HG03575 (cell line): ENCODE measurements around the gene CDC42BPA.
"Not testable (repeated sequence)": the region's sequence is repeated elsewhere in the genome, so short reads cannot be mapped to it uniquely, and the experiment has no call there.

Experiments
- ATAC-seq: cut with Tn5 transposase; IDR thresholded peaks from one replicate; pipeline ENCODE4 v1.9.1; 2021; ENCODE audit not compliant: unreplicated experiment, insufficient number of reproducible peaks, low FRiP score; ENCODE audit errors: extremely low read depth

Gene CDC42BPA

DNA sequence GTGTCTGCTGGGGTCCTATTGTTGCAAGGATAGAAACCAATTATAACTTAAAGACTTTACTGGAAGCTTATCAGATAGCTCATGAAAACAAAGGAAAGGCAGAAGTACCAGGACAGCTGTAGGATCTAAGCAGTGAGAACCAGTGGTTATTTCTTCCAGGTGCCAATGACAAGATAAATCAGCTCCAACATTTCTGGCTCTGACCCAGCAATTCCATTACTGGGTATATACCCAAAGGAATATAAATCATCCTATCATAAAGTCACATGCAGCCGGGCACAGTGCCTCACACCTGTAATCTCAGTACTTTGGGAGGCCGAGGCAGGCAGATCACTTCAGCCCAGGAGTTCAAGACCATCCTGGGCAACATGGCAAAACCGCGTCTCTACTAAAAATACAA is 17.8 kb upstream of the CDC42BPA start:
- not testable (repeated sequence) for ATAC-seq

DNA sequence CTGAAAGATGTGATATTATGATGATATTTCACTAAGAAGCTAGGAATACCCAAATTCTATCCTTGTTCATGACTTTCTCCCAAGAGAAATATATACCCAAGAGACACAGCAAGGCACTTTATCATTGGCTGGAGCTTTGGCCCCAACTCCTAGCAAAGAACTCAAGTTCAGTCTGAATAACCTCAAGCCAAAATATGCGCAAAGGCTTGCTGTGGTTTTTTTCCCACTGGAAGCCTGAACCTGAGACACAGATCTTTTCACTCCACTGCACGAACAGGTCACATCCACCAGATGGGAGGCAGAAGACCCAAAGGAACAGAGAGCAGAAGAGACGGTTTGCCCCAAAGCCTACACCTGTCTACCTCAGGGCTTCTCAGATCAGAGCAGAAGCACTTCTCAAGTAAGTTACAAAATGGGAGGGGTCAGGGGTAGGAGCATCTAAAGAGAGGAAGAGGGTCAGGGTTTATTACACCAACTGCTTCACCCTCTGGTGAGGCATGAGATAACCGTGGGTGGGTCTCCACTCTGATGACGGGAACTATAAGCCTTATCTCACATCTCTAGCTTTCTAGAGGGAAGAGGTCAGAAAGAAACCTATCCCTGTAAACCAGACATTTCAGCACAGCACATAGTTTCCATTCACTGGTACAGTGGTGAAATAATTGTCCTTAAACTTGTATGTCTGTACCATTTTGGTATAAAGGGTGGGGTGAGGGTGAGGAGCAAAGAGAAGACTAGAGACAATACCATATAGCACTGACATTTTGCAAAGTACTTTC is 17.1 kb upstream of the CDC42BPA start:
- no peak for ATAC-seq

DNA sequence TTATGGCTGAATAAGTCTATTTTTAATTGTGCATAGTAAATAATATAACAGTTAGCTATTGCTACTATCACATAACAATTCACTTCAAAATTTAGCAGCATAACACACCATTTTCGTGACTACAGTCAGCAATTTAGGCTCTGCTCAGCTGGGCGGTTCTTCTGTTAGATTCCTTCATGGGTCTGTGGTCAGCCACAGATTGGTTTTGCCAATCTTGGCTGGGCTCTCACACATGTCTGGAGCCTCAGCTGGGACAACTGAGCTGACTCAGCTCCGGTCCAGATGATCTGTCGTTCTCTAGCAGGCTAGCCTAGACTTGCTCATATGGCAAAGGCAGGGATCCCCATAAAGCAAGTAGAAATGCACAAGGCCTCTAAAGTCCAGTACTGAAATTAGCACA is 15.1 kb upstream of the CDC42BPA start:
- no peak for ATAC-seq

DNA sequence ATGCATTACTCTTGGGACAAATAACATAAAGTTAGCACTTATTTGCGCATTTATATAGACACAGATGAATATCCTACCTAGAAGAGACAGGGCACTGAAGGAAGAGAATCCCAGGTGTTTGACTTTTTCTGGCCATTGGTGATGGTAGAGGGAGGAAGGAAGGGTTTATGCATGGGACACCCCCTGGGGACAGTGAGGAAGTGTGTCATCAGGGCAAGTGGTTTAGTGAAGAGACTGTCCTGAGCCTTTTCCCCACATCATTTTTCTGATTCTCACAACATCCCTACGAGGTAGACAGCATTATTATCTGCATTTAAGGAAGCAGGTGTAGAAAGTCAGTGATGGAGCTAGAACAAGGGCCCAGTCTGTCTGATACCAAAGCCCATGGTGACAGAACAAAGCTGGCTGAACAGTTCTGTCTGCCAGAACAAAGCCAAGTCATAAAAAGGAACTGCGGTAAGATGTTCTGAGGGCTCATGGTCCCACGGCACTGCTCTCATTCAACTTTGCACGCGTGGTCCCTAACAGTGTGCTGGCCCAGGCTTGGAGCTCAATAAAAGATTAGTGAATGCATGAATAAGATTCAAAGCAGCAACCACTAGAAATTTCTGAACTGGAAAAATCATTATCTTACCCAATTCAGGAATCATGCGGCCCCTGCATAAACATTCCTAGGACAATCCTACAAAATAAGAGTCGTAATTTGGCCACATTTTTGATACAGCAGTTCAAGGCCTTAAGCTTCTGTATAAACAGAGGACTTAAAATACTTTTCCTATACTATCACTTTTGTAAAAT is 12.2 kb upstream of the CDC42BPA start:
- ATAC-seq: no peak

DNA sequence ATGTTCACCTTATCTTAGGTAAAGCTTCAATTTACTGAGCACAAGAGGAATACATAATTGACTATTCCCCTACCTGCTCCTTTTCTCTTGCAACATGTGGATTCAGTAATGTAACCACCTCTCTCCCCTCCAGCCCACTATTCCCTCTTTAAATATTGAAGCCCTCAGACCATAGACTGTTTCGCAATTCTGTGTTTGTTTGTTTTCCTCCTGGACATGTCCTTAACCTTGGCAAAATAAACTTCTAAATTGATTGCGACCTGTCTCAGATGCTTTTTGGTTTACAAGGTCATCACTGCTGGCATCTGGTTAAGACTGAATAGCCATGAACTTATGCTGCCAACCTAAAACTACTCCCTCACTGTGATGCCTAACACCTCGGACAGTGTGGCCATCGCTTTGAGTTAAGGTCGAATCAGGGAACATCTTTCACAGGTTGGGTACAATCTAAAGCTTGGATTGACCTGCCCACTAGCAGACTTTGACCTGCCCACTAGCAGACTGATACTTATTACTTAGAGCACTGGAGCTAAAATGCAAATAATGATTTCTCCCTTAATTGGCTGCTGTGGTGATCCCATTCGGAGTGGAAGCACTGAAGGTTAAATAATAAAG is 10.2 kb upstream of the CDC42BPA start:
- no peak for ATAC-seq

DNA sequence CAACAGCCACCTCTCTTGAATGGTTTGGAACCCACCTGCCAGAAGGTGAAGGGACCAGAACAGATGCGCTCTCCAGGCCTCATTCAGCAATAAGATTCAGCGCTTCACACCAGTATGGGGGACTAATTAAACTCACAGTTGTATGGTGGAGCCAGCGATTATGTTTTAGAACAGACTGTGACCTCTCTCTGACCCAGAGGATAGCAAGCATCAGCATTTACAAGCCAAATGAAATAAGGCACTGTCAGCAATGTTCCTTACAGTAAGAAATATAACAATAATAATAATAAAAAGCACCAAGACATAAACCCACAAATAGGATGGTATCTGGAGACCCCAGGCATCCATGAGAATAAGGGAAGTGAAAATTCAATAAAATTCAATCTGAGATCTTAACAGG is 6.9 kb upstream of the CDC42BPA start:
- no peak for ATAC-seq

DNA sequence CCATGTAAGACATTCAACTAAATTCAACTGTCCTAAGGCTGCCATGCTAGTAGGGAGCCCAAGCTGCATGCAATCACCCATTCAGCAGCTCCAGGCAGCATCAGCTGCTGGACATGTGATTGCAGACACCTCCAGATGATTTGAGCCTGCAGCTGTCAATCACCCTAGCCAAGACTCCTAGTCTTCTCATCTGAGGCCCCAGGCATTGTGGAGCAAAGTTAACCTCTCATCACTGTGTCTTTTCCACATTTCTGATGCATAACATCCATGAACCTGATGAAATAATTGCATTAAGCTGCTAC is 5.6 kb upstream of the CDC42BPA start:
- no peak for ATAC-seq

DNA sequence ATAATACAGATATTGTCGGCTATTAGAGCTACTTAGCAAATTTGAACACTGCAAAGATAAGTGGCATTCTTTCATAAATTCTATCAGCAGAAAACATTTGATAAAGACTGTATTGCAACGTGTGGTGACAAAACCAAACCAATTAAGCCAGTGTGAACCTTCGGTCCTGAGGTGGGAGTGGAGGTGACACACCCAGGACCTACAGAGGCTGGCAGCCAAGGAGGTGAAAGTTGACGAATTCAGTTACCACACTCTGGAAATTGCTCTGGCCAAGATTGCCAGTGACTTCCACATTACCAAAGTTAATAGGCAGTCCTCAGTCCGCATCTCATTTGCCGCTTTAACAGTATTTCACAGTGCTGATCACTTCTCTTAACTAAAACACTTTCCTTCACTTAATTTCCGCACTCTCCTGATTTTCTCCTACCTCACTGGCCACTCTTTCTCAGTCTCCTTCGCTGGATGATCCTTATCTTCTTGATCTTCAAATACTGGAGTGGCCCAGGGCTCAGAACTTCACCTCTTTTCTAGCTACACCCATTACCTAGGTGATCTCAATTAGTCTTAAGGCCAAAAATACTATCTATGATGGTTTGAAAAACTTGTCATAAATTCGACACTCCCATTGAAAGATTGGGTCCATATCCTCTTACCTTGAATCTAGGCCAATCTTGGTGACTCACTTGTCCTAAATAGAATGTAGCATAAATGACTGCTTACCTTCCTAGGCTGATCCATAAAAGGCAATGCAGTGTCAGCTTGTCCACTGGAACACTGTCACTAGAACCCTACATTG is 5.1 kb upstream of the CDC42BPA start:
- no peak for ATAC-seq

DNA sequence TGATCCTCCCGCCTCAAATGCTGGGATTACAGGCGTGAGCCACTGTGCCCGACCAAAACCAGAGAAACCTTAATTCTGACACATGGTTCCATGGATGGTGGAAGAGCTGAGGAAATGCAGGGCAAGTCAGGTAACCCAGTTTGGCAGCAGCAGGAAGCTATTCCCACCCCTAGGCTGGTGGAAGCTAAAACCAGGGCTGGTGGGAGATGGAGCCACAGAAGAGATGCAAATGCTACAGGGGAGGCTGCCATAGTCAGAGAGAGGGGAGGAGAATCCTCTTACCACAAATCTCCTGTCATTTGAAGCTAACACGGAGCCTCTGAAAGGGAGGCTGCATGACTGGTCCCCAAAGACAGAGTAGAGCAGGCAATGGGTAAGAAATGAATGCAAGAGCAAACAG is 4.1 kb upstream of the CDC42BPA start:
- ATAC-seq: no peak

DNA sequence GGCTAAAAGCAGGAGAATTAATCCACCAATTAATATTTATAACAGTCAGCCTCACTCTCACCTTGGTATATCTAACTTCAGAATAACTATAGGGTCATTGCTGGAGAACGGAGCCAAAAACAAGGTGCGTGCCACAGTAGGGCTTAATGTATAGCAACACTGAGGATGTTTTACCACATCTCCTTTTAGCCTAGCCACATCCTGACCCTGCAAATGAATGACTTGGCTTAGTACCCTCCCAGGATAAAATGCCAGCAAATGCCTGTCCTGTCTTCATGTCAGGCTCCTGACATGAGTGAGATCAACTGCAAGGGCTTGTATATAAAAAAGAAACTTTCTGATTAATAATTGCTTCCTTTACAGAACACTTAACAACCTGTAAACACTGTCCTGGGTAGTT is 2.7 kb upstream of the CDC42BPA start:
- ATAC-seq: no peak

DNA sequence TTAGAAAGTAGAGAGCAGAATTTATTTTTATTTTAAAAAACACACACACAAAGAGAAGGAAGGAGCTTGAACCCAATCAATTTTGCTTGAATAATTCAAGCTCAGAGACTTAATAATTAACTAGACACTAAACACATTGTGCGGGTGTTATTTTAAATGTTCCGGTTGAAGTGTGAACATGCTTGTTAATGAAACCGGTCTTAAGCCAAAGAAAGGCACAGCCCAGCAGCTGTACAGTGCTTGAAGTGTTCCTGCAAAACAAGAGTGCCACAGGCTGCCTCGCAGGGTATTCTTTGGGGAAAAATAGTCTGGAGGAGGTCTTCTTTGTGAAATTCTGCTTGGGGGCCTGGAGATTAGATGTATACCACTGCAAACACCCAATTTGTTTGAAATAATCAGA is 2.2 kb upstream of the CDC42BPA start:
- no peak for ATAC-seq

DNA sequence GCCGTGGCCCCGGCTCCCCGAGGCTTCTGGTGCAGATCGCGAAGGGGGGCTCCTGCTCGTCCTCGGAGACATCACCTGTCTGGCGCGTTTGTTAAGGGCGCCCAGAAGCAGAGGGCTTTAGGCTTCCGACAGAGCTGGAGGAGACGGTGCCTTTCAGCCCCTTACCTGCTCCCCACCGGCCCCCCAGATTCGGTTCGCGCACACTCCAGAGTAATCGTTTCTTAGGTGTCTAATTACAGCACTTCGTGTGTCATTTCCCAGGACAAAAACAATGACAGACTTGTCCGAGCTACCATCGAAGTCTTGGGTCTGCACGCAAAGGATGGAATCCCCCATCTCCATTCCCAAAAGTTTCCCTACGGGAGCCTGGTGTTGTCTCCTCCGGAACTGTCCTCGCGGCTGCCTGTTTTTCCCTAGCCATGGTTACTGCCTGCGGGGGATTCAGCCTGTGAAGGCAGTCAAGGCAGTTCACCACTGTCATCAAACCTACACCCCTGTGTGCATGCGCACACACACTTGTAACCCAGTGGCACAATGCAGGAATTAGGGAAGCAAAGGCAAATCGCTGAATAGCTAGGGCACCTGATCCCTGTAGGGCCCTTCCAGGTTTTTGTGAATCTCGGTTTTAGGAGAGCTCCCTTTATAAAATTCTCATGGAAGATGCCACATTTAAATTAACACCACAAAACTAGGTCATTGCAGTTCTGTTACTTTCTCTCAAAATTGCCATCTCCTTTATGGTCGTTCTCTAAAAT is 738 bp upstream of the CDC42BPA start:
- no peak for ATAC-seq

DNA sequence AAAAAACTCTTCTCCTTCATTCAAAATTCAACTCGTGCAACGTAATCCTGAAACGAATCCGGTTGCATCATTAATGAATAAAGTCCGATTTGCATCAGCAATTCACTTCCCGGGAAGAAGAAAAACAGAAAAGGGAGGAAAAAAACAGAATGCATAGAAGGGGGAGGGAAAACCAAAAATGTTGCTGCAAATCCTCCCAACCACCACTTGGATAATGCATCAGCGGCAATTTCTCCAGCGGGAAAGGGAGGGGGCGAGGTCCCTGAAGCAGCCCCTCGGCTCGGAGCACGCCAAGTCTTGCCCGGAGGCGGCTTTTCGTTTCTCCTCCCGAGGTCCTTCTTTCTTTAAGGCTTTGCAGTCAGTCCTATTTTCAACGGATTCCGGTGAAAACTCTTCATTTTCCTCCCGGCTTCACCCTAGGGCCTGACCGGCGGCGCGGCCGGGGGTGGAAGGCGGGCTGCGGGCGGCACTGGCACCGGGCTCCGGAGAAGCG is 723 bp downstream of the CDC42BPA start:
- ATAC-seq: no peak

DNA sequence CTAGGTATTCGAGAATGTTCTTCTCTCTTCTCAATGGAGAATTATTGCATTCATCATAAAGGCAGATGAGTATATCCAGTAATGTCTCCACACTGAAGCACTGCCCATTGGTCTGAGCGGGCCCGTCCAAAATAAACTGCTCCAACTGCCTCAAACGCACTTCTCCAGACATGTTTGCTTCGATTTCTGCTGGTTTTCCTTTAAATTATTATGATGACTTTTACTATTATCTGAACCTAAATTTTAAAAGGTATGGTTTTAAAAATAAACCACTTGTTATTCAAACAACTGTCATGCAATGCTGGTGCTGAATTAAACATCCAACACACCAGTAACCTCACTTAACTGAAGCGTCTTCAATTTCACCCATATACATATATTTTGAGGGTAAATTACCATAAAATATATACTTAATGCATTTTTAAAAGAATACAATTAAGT is 1.3 kb downstream of the CDC42BPA start:
- ATAC-seq: no peak

DNA sequence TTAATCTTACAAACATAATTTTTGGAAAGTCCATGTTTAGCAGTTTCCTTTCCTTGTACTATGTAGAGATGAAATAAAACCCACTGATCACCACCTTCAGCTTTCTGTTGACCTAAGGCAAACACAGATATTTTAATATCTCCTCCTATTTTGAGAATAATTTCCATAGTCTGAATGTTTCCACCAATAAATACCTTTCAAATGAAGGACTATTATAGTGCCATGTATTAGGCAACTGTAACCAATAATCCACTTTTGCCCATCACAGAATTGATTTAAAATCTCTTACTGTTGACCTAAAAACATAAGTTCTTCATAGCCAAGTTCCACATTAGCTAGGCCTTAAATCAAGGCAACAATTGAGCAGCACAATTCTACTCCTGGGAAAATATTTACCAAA is 1.8 kb downstream of the CDC42BPA start:
- ATAC-seq: no peak

DNA sequence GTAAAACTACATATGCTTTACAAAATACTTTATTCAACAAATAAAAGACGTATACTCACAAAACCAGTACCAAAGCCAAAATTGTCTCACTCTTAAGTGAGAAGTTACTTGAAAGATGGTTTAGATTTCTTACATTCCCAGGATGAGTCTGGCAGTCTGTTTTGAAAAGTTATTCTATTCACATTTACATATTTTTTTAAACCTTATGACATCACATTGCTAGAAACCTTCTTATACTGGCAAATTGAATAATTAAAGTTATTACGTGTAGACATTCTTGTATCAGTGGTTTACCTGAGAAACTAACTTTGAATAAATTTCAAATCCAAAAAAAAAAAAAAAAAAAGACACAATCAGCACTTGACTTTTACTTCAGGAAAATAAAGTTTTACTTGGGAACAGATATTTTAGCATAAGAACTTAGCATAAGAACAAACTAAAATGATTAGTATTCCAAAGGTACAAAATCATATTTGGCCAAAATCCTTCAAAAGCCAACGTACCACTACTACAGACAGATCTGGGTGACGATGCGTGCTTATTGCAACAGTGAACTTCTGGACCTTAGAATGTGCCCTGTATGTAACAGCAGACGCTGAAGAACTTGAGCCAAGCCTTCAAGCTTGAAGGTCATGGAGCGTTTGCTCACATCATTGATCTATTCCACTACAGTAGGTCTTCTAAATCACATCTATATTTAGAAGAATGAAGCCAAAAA is 2.5 kb downstream of the CDC42BPA start:
- no peak for ATAC-seq

DNA sequence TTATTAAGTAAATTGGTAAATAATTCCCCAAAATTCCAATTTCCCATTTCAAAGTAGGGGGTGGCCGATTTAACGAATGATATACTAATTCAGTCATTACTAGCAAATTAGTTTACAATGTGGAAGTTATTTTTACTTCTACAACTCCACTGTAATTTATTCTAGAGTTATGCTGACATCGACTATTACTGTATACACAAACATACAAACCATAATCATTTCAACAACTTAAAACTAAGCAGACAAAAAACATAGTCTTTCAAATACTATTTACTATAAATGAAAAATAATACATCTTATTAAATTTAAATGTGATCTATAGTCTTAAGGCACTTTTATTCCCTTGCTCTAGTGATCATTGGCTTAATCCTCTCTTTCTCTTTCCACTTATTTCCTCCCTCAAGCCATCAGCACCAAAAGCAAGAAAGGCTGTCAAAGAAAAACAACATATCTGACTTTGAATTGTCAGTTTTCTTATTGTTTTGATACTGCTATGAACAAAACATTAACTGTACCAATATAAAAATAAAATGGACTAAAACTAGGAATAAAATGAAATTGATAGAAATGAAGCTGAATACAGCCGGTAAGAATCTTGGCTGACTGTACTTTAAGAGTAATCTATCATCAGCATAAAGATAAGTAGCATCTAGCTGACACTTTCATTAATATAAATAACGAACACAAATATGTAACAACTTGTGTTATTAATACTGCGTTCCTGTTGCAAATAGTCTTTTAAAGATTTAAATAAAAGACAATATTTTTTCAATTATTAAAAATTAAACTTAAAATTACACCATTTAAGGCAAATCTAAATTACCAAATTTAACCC is 4.1 kb downstream of the CDC42BPA start:
- ATAC-seq: no peak
